Adrenal gland (tissue), 12 donors: Measurements from ENCODE around the gene CARD10. TPM values are rescaled to one million over a fixed set of nuclear protein-coding genes. Genes with fewer than 3 reads are reported as not detected.

Experiments
- DNase-seq, 7 donors: peaks; one replicate each; pipeline ENCODE4 v3.0.0-alpha.2; 2019 to 2020
- H3K27ac ChIP-seq, 5 donors: fragments of 200-600 bp; sonication (generic) in 4 of 5; 1 replicate in 3 of 5; 2 replicates in 2 of 5; pipeline versions ENCODE4 v1.5.1 to v1.8.0; 2016 to 2020; ENCODE audit warnings: mild to moderate bottlenecking in 1 of 5
- H3K27me3 ChIP-seq: fragments of 200-600 bp; 2 replicates; pipeline ENCODE4 v1.8.0; 2021
- H3K36me3 ChIP-seq, 2 donors: fragments of 200-600 bp; replicated peaks in 1 of 2; 1 replicate in 1 of 2; 2 replicates in 1 of 2; pipeline versions ENCODE4 v1.5.1 to v1.8.0; 2018 to 2022
- H3K4me1 ChIP-seq, 2 donors: fragments of 200-600 bp; replicated peaks in 1 of 2; 1 replicate in 1 of 2; 2 replicates in 1 of 2; pipeline versions ENCODE4 v1.5.1 to v1.8.0; 2018 to 2021
- H3K4me3 ChIP-seq, 4 donors: fragments of 200-600 bp; sonication (generic) in 3 of 4; one replicate each; pipeline ENCODE4 v1.5.1; 2016 to 2018
- H3K9me3 ChIP-seq, 3 donors: fragments of 200-600 bp; sonication (generic) in 1 of 3; replicated peaks in 1 of 3; 1 replicate in 2 of 3; 2 replicates in 1 of 3; pipeline versions ENCODE4 v1.5.1 to v1.8.0; 2016 to 2021
- POLR2A ChIP-seq, 2 donors: fragments of 450-650 bp; IDR thresholded peaks; one replicate each; pipeline ENCODE4 v1.6.1; 2017; ENCODE audit warnings: antibody characterized with exemption in 2 of 2, mild to moderate bottlenecking in 2 of 2, moderate library complexity in 1 of 2
- WGBS, 4 donors: extraction: QIAGEN DNeasy Blood & Tissue Kit in 2 of 4; methylation state at CpG; one replicate each; pipeline versions ENCODE4 v1.1.5 to v1.1.7; 2013 to 2017; 5-methylcytosine and 5-hydroxymethylcytosine counted together
- intact Hi-C, 2 donors: fragments of 100-400 bp; cut with DNase I; formaldehyde crosslinking; loops; one replicate each; pipeline versions ENCODE4 v1.14.1 to v1.15.0; 2022 to 2023
- polyA plus RNA-seq, 3 donors: library from polyadenylated mRNA; stranded (reverse); fragments of 200-250 nt in 2 of 3; fragments of 350-450 nt in 1 of 3; fragmentation: Illumina TruSeq in 1 of 3; extraction: RNeasy Lipid Tissue Mini Kit (QIAGEN cat#74804) in 1 of 3; gene quantifications; one replicate each; pipeline ENCODE4 v1.2.3, GENCODE V29; 2013 to 2014
- total RNA-seq, 9 donors: library from RNA; depleted of rRNA in 4 of 9; stranded (reverse); fragments of >200 nt in 4 of 9; fragments of 120-200 nt in 1 of 9; fragmentation: NEBNext Ultra II Directional in 1 of 9; extraction: Animal tissue kit (Norgen Biotek cat#: 25700) in 1 of 9; gene quantifications; one replicate each; pipeline versions ENCODE4 v1.1.0 to v1.2.4, GENCODE V29; 2013 to 2023
- TF ChIP-seq, protein P1 (sequence below), 6 experiments: fragments of 450-650 bp in 4 of 6; fragments of 200-600 bp in 2 of 6; sonication (generic) in 1 of 6; IDR thresholded peaks; 1 replicate in 5 of 6; 2 replicates in 1 of 6; pipeline versions ENCODE4 v1.5.1 to v1.8.0; 2016 to 2021; ENCODE audit warnings: antibody characterized with exemption in 6 of 6, mild to moderate bottlenecking in 2 of 6, moderate library complexity in 1 of 6
- donor health status: healthy with polysubstance abuse.
- donor health status: Bipolar disorder and iron deficiency.
- donor health status: DM: yes; HTN: yes; CAD: no.
- donor health status: DM: no; HTN: no; CAD: no.
- donor health status: DM: no; HTN: no; CAD: no.
- donor health status: DM: yes; HTN: yes; CAD: no.

The CARD10 gene
- total and polyA plus RNA-seq, 12 donors, result 3.3 to 34.2 (median 19.0) TPM

DNA sequence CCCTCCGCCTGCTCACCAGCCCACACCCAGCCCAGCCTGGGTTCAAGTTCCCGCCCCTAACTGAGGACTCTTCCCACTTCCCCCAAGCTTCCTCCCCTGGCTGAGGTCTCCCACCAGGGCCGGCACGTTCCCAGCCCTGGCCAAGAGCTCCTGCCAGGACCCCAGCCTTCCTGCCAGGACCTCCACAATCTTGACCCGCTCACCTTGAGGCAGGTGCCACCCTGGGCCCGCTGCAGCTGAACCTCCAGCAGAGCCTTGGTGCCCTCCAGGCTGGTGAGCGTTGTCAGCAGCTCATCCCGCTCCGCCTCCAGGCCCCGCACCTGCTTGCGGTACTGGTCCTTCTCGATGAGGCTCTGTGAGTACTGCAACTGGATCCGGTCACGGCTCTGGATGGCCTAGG lies 13.2 kb downstream of the CARD10 start:
- Histone ChIP-seq H3K4me1 (peaks cover 34 to 44% of the 10 kb centered on the region in 2 donors), H3K36me3 (peaks cover 0 to 6% of the 10 kb centered on the region in 2 donors), H3K4me3 (no peak overlapping the region), H3K9me3 (no peaks in the 10 kb centered on the region), H3K27me3 (no peaks in the 10 kb centered on the region), H3K27ac (no peak overlapping the region)
- WGBS, 4 donors, result 85 to 93% (median 88%) methylated on average over 12 to 14 of the region's 14 CpGs
- intact Hi-C loops, result no loop called here
- no peak for TF ChIP-seq POLR2A (IDR thresholded peaks at IDR 0.05)
- TF ChIP-seq, protein P1, sequence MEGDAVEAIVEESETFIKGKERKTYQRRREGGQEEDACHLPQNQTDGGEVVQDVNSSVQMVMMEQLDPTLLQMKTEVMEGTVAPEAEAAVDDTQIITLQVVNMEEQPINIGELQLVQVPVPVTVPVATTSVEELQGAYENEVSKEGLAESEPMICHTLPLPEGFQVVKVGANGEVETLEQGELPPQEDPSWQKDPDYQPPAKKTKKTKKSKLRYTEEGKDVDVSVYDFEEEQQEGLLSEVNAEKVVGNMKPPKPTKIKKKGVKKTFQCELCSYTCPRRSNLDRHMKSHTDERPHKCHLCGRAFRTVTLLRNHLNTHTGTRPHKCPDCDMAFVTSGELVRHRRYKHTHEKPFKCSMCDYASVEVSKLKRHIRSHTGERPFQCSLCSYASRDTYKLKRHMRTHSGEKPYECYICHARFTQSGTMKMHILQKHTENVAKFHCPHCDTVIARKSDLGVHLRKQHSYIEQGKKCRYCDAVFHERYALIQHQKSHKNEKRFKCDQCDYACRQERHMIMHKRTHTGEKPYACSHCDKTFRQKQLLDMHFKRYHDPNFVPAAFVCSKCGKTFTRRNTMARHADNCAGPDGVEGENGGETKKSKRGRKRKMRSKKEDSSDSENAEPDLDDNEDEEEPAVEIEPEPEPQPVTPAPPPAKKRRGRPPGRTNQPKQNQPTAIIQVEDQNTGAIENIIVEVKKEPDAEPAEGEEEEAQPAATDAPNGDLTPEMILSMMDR (IDR thresholded peaks at IDR 0.05), result no peak
- DNase-seq, result no peak

DNA sequence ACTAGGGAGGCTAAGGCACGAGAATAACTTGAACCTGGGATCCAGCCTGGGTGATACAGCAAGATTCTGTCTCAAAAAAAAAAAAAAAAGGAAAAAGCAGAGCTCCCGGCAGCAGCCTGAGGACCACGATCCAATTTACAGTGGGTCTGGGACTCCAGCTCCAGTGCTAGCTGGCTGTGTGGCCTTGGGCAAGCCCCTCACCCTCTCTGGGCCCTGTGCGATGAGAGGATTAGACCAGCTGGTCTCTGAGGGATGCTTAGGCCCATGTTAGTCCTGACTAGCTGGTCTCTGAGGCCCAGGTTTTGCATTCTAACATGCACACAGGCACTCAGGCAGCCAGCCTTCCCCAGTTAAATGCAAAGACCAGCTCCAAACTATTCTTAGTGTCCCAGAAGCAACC lies 13.7 kb downstream of the CARD10 start:
- H3K4me1 ChIP-seq, result peaks cover 37 to 46% of the 10 kb centered on the region in 2 donors
- intact Hi-C loops, result no loop called here
- peak overlapping the region in 1 of 5 donors; percentile 80 for H3K27ac ChIP-seq
- no peaks in the 10 kb centered on the region for H3K27me3 ChIP-seq
- TF ChIP-seq, protein P1 (IDR thresholded peaks at IDR 0.05), result no peak
- no peak for TF ChIP-seq POLR2A (IDR thresholded peaks at IDR 0.05)
- 87 to 97% (median 92%) methylated on average over 4 of the region's 4 CpGs for WGBS, 4 donors
- H3K4me3 ChIP-seq, result no peak overlapping the region
- DNase-seq, result no peak
- H3K36me3 ChIP-seq, result peaks cover 0 to 6% of the 10 kb centered on the region in 2 donors
- no peaks in the 10 kb centered on the region for H3K9me3 ChIP-seq

DNA sequence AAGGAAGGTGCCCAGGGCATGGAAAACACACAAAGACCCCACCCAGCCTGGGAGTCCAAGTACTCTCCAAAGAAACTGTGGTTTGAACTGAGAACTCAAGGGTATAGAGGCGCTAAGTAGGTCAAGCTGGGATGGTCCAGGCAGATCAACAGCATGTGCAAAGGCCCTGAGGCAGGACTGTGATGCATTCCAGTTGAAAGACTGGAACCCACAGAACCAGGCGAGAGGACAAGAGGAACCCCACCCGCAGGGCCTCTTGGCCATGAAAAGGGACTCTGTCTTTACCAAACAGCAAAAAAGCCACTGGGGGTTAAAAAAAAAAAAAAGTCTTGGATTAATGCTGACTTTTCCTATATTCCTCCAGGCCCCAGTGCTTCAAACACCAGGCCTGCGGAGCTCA lies 14.3 kb downstream of the CARD10 start:
- TF ChIP-seq, protein P1 (IDR thresholded peaks at IDR 0.05), result no peak
- TF ChIP-seq POLR2A (IDR thresholded peaks at IDR 0.05), result no peak
- H3K27me3 ChIP-seq, result no peaks in the 10 kb centered on the region
- peak overlapping the region; percentile 64 to 92 (median 85) for H3K27ac ChIP-seq
- H3K36me3 ChIP-seq, result peaks cover 0 to 6% of the 10 kb centered on the region in 2 donors
- intact Hi-C loops, result no loop called here
- 92 to 97% (median 95%) methylated on average over 4 of the region's 4 CpGs for WGBS, 4 donors
- H3K4me3 ChIP-seq, result no peak overlapping the region
- H3K4me1 ChIP-seq, result peaks cover 37 to 44% of the 10 kb centered on the region in 2 donors
- H3K9me3 ChIP-seq, result no peaks in the 10 kb centered on the region
- no peak for DNase-seq

DNA sequence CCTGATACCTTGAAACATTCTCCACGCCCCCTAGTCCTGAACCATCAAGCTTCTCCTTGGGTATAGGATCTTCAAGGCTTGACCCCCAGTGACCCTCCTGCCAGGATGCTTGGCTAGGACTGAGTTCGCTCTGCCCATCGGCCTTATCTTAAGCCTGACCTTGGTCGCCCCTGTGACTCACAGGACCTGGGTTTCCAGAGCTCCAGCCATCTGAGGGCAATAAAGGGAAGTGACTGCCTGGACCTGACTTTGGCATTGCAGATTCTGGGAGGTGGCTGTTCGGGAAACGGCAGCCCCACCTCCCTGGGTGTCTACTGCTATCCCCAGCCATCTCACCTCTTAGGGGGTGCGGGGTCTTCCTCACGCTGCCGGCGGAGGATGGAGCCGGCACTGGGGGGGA lies 15.4 kb downstream of the CARD10 start:
- WGBS, 4 donors, result 28 to 56% (median 48%) methylated on average over 1 to 11 of the region's 11 CpGs
- no peaks in the 10 kb centered on the region for H3K27me3 ChIP-seq
- no peak overlapping the region for H3K4me3 ChIP-seq
- H3K9me3 ChIP-seq, result no peaks in the 10 kb centered on the region
- TF ChIP-seq, protein P1 (IDR thresholded peaks at IDR 0.05), result no peak
- peak in 1 of 2 donors; percentile 48 for TF ChIP-seq POLR2A (IDR thresholded peaks at IDR 0.05)
- peaks cover 37 to 46% of the 10 kb centered on the region in 2 donors for H3K4me1 ChIP-seq
- peak overlapping the region; percentile 64 to 92 (median 85) for H3K27ac ChIP-seq
- DNase-seq, result peak; percentile 80 to 97 (median 95)
- peaks cover 0 to 6% of the 10 kb centered on the region in 2 donors for H3K36me3 ChIP-seq
- intact Hi-C loops, result no loop called here
